Medulla oblongata (tissue), 1 donor: ENCODE results near the gene KRT84.

Experiments used
- DNase-seq: peaks from one replicate; pipeline ENCODE4 v3.0.0-alpha.2; 2015; ENCODE audit errors: extremely low spot score

The KRT84 gene, protein sequence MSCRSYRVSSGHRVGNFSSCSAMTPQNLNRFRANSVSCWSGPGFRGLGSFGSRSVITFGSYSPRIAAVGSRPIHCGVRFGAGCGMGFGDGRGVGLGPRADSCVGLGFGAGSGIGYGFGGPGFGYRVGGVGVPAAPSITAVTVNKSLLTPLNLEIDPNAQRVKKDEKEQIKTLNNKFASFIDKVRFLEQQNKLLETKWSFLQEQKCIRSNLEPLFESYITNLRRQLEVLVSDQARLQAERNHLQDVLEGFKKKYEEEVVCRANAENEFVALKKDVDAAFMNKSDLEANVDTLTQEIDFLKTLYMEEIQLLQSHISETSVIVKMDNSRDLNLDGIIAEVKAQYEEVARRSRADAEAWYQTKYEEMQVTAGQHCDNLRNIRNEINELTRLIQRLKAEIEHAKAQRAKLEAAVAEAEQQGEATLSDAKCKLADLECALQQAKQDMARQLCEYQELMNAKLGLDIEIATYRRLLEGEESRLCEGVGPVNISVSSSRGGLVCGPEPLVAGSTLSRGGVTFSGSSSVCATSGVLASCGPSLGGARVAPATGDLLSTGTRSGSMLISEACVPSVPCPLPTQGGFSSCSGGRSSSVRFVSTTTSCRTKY

DNA sequence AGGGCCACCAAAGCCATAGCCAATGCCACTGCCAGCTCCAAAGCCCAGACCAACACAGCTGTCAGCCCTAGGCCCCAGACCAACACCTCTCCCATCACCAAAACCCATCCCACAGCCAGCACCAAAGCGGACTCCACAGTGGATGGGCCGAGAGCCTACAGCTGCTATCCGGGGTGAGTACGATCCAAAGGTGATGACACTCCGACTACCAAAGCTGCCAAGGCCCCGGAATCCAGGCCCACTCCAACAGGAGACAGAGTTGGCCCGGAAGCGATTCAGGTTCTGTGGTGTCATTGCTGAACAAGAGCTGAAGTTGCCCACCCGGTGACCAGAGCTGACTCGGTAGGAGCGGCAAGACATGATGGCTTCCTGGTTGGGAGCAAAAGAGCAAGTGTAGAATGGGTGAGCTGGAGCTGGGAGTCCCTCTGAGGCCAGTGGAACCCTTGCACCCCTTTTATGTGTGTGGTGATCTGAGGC lies at the start of gene KRT84:
KRT84 (minus strand) TSS at position 427 of the 477 bp plus-strand sequence; CDS start at position 360, 67 bp downstream.
- no peak for DNase-seq

DNA sequence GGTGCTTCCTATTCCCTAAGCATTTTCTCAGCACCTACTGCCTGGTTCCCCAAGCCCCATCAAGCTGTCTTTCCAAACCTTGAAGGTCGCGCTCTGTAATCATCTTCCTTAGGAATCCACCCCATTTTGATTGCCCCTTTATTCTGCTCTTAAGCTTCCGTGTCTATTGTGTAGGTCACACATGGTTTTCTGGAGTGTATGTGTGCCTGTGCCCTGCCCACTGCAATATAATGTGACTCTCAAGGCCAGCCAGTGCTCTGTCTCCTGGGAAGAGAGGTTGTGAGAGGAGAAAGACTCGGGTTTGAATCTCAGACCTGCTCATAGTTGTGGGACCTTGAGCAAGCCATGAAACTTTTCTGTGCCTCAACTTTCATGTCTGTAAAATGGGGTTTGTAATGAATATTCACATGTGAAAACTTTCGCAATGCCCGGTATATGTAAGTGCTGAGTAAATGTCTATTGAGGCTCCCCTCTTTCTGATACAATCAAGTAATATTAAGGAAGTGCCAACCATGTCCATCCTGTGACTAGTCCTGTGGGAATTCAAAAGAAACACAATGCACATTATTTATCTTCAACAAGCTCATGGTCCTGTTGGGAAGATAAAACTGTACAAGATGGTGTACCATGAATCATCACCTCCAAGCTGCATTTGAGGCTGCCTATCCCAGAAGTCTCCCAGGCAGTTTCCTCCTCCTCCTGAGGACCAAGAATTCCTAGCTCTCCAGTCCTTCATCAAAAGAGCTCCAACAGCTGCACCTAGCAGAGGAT lies 49.5 kb upstream of the KRT84 start:
- no peak for DNase-seq

DNA sequence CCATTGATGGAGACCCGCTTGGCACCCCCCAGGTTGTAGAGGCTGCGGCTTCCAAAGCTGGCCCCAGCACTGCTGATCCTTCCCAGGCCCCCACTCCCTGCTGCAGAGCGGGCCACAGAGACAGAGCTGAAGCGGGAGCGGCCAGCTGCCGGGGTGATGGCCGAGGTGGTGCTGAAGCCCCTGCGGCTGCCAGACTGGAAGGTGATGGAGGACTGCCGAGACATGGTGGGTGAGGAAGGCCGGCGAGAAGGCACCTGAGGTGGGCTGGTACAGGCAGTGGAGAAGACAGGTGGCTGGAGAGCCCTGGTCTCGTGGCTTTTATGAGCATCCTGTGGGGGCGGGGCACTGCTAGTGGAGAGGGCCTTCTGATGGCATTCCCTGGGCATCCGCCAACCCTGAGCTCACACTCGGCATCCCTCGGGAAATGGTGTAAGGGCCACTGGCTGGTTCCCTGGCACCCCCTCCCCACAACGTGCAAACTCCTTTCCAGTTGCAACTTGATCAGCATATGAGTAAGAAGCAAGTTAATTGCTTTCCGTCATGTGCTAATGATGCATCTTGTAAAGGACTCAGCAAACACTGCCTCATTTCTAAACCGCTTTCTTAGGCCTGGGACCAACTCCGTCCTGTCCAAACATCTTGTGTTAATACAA lies 48.8 kb upstream of the KRT84 start, which contains the start of gene KRT75:
KRT75 (minus strand) TSS at position 291 of the 653 bp plus-strand sequence; CDS start at position 224, 67 bp downstream.
- no peak for DNase-seq

DNA sequence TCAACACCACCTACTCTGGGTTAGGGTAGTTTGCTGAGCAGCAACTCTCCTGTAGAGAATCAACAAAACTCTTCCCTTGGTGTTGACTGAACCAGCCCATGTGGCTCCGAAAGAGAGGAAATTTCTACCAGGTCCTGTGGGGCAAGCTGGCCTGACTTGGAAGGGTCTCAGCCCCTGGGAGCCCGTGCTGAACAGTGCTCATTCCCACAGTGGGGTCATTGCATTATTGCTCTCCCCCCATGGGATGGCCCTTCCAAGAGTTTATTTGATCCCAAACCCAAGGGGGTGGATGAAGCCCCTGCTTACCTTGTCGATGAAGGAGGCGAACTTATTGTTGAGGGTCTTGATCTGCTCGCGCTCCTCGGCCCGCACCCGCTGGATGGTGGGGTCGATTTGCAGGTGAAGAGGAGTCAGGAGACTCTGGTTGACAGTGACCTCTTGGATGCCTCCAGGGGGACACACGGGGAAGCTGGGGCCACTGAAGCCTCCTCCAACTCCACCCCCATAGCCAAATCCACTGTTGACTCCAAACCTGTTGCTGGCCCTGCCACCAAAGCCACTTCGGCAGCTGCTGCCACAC lies 48.1 kb upstream of the KRT84 start:
- no peak for DNase-seq

DNA sequence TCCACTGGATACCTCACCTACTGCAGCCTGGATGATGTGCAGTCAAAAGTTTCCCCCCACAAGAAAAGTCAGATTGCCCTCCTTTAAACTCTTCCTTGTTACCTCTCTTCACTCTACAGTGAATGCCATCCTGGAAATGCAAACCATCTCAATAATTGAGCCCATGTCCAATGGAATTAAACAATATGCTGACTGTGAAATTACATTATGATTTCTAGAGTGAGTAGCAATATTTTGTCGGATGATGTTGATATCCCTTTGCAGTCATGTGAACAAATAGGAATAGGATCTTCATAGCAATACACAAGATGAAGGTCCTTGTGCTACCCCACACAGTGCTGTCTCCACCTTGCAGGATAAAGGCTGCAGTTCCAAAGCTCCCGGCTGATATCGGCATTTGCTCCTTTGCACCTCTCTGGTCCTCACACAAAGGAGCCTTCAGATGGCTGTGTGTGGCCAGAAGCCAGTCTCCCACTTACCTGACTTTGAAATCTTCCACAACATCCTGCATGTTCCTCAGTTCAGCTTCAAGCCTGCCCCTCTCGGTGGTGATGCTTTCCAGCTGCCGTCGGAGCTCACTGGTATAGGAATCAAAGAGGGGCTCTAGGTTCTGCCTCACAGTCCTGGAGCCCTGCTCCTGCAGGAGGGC lies 47.2 kb upstream of the KRT84 start:
- no peak for DNase-seq

DNA sequence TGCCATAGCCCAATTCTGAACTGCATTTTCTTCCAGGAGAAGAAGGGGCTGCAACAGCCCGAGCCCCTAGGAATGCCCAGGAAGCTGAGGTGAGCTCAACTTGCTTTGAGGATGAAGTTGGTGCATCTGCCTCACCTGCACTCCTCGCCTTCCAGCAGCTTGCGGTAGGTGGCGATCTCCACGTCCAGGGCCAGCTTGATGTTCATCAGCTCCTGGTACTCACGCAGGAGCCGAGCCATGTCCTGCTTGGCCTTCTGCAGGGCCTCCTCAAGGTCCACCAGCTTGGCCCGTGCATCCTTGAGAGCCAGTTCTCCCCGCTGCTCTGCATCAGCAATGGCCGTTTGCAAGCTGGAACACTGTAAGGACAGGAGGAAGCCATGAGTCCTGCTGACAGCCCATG lies 42.7 kb upstream of the KRT84 start:
- DNase-seq = no peak

DNA sequence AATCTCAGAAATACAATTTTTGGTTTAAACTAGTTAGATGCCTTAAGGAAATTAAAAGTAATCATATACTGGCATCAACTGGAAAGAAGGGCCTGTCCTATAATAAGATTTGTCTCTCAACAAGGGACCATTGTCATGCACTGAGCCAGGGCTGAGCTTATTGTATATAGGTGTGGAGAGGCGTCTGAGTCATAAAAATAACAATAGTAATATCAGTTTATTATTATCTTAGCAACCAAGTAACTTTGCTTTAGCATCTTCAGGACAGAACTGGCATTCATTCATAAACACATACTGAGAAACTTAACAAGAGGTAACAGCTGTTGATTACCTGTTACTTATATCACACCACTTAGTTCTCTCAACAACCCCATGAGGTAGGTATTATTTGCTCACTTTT lies 41.6 kb upstream of the KRT84 start:
- DNase-seq = no peak

DNA sequence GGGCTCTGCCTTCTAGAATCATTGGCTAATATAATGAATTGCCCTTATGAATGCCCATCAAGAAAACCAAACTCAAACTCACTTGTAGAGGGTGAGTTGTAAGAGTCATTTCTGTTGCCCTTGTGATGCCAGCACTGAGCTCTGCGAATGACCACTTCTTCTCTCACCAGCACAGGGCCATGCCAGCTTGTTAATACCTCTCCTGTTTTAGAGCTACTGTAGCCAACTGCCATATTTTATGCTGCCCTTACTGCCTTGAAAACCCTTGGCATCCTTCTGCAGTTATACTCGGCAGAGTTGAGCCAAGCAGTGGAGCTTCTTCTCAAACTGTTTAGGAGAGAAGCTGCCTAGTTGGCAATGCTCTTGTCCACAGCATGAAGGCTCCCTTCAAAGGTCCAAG lies 40.6 kb upstream of the KRT84 start:
- DNase-seq = no peak

DNA sequence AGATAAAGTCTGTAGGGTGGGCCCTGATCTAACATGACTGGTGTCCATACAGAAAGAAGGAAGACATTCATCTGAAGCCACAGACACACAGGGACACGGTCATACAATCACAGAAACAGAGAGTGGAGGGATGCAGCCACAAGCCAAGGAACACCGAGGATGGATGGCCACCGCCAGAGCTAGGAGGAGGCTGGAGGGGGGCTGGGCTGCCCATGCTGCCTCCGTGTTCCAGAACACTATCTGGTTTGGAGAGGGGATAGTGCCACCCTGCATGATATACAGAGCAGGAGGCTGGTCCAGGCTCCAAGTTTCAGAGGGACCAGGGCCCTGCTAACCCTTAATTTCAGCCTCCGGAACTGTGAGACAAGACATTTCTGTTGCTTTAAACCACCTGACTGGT lies 40.0 kb upstream of the KRT84 start:
- DNase-seq = no peak

DNA sequence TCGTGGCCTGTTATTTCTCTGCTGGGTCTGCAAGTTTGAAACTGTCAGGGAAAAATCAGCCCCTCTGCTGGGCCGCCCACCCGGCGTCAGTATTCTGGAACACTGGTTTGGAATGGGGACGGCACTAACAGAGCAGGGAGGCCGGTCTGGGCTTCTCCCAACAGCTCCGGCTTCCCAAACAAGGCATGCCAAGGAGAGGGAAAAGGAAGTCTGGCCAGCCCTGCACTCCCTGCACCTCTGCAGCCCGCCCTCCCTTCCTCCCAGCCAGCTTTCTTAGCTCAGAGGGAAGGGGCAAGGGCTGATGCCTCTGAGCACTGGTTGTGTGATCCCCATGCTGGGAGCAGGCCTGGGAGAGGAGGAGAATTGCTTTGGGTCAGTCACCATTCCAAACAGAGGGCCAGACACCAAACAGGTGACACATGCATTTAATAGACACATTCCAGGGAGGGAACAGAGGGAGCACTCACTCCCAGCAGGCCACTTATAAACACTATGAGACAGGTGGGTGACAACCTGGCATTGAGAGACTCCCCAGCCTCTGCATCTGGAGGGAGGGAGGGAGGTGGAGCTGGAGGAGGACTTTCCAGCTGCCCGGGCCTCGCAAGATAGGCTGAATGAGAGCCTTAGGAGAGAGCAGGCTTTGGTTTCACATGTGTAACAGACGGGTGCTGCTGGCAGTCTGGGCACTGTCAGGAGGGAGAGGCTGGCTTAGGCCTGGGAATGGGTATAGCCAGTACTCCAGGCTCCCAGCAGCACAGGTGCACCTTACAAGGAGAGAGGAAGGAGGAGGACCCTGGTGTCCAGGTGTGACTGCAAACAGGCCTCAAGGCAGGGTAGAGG lies 38.4 kb upstream of the KRT84 start:
- DNase-seq = no peak

DNA sequence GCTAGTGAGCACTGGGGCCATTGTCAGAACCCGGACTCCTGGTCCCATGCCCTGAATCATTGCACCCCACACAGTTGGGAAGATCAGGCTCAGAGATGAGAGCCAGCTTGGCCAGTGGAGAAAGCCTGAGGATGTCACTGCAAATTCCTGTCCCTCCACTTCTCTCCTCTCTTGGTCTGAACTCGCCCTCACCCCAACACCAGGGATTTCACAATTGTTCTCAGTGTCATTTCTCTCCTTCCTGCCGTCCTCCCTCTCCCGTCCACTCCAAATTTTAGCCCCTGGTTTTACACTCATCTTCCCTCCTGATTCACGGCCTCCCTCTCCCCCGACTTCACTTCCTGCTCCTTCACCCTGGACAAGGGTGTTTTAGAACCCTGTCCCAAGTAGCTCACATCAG lies 37.6 kb upstream of the KRT84 start:
- DNase-seq = no peak

DNA sequence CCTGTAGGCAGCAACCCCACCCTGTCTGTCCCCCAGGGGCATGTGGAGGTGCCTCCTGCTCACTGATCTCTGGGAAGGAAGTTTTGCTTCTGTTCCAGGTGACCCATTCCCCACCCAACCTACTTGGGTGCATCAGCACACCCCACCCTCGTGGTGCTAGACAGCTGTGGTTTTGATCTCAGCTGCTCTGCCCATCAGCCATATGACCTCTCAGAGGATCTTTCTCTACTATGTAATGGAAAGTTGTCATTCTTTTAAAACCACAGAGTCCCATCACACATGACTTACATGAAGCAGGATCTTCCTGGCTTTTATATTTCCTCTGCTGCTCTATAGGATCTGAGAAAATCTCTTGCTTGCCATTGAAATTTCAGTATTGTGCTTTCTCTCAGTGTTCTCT lies 34.2 kb upstream of the KRT84 start:
- no peak for DNase-seq

DNA sequence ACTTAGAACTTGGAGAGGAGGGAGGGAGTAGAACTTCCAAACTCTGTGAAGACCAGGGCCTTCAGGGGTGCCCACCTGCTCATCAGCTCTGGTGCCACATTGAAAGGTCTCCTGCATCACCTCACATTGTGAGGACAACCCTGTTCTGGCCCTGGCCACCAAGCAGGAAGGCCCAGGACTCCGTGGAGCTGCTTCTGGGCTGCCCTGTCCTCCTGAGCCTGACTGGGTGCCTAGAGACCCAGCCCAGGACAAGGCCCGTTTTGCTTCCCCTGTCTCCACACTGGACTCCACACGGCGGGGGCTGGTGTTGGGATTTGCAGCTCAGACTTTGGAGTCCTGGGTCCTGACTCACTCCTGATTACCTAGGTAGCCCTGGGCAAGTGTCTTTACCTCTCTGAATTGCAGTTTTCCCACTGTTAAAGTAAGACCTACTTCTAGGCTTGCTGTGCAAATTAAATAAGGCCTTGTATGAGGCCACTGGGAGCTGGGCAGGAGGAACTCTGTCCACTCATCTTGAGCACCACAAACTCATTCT lies 33.2 kb upstream of the KRT84 start:
- DNase-seq = no peak

DNA sequence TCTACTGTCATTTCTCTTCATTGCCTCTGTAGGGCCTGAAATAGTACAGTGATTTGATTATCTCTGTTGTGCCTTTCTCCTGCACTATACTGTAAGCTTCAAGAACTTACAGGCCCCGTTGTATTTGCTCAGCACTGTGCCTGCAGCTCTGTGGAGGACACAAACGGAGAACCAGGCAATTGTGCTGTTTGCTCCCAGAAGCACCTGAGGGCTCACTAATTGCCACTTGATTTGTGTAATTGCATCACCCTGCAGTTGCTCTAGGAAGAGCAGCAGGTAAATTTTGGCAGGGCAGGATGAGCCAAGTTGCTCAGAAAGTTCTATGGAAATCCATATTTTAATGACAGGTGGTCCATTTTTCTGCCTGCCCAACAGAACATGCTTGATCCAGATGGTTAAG lies 32.3 kb upstream of the KRT84 start:
- no peak for DNase-seq

DNA sequence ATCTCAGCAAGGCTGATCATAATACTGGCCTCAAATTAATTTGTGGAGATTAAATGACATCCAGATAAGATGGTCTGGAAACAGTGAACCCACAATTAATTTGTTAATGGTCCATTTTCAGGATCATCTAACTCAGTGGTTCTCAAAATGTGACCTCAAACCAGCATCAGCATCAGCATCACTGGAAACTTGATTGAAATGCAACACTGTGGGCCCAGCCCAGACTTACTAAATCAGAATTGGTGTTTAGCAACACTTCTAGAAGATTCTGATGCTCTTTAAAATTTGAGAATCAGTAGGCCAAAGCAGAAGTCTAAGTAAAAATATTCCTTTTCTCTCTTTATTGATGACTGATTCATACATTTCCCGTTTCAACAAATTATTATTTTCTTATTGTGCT lies 31.3 kb upstream of the KRT84 start:
- DNase-seq = no peak

DNA sequence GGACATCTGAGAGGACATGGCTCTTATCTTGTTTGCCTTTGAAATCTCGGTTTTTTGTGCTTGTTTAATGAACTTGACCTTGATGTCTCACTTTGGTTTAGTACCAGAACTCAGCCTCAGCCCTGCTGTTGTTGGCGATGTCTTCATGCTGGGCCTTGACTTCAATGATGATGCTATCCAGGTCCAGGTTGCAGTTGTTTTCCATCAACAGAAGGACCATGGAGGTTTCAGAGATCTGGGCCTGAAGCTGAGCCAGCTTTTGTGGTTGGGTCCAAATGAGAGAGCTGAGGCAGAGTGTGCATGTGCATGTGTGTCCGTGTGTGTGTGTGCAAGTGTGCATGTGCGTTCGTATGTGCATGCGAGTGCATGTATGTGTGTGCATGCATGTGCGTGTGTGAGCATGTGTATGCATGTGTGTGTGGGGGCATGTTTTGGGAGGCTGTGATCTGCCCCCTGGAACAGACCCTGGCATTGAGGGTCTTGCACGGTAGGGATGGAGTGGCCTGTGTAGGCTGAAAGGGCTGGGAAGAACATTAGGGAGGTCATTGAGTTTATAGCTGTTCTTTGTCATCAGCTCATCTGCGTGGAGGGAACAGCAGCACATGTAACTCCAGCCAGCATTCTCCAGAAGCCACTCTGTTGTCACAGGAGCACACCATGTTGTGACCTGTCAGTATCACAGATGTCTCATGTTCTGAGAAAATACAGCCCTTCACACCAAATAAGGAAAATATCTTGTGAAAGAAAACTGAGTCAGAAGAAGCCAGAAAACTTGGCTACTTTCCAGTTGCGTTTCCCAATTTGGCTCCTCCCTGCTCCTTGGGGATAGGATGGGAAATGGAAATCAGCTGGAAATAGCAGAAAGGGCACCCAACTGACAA lies 30.7 kb upstream of the KRT84 start:
- DNase-seq = peak; percentile 5

DNA sequence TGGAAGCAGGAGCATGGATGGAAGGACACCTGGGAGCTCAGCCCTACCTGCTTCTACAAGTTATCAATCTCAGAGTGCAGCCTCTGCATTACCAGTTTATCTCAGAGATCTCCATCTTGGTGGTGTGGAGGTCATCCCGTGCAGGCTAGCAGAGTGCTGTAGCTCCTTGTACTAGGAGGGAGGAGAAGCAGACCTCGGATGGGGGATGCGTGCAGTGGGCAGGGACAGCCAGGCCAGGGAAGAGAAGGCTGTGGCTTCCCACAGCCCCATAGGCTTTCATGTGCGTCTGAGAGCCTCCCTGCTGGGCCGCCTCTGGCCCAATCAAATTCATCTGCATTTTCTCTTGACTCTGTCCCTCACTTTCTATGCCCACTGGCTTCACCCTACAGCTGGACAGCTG lies 29.5 kb upstream of the KRT84 start:
- no peak for DNase-seq

DNA sequence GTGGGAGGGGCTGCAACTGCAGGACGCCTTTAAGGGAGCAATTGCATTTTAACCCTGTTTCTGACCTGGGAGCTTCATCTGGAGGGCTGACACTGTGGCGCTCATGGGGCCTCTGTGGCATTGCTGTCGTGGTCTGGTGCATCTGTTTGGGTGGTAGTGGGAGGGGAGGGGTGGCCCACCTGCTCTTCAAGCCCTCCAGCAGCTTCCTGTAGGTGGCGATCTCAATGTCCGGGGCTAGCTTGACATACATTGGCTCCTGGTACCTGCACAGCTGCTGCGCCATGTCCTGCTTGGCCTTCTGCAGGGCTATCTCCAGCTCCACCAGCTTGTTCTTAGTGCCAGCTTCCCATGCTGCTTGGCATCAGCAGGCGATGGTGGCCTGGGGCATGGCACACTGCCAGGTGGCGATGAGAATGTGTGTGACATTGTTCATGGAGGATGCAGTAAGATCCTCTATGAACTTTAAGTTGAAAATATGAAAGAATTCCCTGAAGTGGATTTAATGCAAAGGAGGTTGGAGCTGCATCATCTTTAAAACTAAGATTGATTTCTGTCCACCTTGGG lies 28.4 kb upstream of the KRT84 start:
- DNase-seq = no peak

DNA sequence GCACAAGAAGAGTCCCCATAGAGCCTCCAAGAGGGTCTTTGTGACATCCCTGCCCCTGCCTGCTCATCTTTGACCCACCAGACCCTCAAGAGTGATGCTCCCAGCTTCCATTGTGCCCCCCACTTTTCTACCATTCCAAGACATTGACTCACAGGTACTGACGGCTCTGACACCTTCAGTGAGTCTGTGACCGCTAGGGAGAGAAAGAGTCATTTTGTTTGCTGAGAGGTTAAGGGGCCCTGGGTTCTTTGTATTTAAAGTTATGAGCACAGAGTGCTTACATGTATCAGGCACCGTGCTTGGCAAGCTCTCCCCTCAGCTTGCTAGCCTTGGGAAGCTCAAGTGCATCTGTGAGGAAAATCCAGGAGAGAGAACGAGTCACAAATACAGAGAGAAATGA lies 27.8 kb upstream of the KRT84 start:
- DNase-seq = no peak
